Adipose tissue (tissue), 3 donors: ENCODE measurements around the gene NHERF2. TPM values are rescaled to one million over a fixed set of nuclear protein-coding genes. Genes with fewer than 3 reads are reported as not detected.

ENCODE experiments used
- H3K27ac ChIP-seq: one replicate; pipeline ENCODE4 v1.5.1; 2013; ENCODE audit warnings: low read depth, low read length
- WGBS, 3 donors: extraction: QIAGEN DNeasy Blood & Tissue Kit; methylation state at CpG; one replicate each; pipeline ENCODE4 v1.1.7; 2013; 5-methylcytosine and 5-hydroxymethylcytosine counted together
- polyA plus RNA-seq, 3 donors: library from polyadenylated mRNA; stranded (reverse); fragments of 200-250 nt; gene quantifications; one replicate each; pipeline ENCODE4 v1.2.3, GENCODE V29; 2013
- donor health status: healthy with polysubstance abuse.
- donor health status: Bipolar disorder and iron deficiency.
- donor health status: healthy.

Gene NHERF2
- polyA plus RNA-seq, 3 donors: 28.8 to 317 (median 232) TPM

DNA sequence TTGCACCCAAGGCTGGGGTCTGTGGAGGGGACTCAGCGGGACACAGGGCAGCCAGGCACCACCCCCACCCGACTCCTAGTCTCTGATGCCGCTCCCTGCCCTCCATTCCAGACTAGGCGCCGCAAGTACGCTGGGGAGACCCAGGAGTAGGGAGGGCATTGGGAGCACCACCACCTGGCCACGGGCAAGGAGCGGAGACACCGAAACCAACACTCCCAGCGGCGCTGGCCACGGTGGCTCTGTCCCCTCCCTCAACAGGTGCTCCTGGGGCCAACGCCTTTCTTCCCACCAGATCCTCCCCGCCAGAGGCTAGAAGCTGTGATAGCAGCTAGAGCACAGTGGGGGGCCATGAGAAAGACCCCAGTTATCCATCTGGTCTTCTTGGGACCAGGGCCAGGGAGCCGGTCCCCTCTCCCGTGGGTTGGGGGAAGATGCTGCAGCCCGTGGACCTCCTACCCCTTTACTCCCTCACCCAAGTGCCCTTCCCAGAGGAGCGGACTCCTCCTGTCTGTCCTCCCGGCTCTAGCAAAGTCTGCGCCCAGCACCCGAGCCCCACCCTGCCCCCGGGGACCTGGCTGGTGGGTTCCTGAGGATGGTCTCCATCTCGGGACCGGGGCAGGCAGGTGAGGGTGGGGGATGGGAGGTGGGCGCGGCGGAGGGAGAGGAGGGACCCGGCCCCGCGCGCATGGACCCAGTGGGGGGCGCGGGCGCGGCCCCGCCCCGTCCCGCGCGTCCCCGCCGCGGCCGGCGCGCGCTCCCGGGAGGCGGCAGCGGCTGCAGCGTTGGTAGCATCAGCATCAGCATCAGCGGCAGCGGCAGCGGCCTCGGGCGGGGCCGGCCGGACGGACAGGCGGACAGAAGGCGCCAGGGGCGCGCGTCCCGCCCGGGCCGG lies 37.2 kb upstream of the NHERF2 start, which contains the start of gene SYNGR3:
SYNGR3 (plus strand) TSS at position 762 of the 892 bp plus-strand sequence. CDS start 133 bp downstream, outside the sequence.
- no peak within 1 kb of the TSS for H3K27ac ChIP-seq
- WGBS, 3 donors: 7 to 13% (median 8%) methylated on average over 39 to 67 of the region's 67 CpGs

DNA sequence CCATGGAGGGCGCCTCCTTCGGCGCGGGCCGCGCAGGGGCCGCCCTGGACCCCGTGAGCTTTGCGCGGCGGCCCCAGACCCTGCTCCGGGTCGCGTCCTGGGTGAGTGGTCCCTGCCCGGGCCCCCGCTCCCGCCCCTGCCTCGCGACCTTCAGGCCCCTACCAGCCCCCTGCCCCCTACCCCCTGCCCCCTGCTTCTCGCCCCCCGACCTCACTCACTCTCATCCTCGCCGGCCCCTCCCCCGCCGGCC lies 36.7 kb upstream of the NHERF2 start:
- WGBS, 3 donors: 2 to 3% methylated on average over 17 to 23 of the region's 25 CpGs; no CpG with 5 or more reads in 1 of the 3 donors

GRCh38 chr16:1990351-1991134 lies 36.2 kb upstream of the NHERF2 start:
- H3K27ac ChIP-seq: no peak overlapping the region
- WGBS, 3 donors: 1 to 7% (median 2%) methylated on average over 44 to 50 of the region's 50 CpGs

More for the DNA sequence above, 36.7 kb upstream of the NHERF2 start:
- no peak overlapping the region for H3K27ac ChIP-seq

DNA sequence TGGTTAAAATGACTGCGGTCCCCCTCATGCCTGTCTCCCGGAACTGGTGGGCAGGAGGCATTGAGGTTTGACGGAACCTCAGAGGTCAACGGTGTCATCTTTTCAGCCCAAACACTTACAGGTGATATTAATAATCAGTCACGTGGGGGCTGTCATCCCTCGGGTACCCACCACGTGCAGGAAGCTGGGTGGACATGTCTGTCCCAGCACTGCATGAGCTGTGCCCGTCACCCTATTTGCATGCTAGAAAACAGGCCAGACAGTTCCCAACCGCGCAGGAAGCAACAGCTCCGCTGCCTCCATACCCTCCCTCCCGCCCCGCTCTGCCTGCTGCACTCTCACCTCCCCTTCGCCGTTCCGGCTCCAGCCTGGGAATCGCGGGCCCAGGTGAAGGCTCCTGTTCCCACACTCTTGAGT lies 35.6 kb upstream of the NHERF2 start:
- H3K27ac ChIP-seq: no peak overlapping the region
- WGBS, 3 donors: 4 to 16% (median 5%) methylated on average over 15 to 18 of the region's 18 CpGs

- 10 to 15% (median 12%) methylated on average over 22 of the region's 22 CpGs for WGBS, 3 donors
- no peak overlapping the region for H3K27ac ChIP-seq
These were observed 35.1 kb upstream of the NHERF2 start for GRCh38 chr16:1991588-1991947.

DNA sequence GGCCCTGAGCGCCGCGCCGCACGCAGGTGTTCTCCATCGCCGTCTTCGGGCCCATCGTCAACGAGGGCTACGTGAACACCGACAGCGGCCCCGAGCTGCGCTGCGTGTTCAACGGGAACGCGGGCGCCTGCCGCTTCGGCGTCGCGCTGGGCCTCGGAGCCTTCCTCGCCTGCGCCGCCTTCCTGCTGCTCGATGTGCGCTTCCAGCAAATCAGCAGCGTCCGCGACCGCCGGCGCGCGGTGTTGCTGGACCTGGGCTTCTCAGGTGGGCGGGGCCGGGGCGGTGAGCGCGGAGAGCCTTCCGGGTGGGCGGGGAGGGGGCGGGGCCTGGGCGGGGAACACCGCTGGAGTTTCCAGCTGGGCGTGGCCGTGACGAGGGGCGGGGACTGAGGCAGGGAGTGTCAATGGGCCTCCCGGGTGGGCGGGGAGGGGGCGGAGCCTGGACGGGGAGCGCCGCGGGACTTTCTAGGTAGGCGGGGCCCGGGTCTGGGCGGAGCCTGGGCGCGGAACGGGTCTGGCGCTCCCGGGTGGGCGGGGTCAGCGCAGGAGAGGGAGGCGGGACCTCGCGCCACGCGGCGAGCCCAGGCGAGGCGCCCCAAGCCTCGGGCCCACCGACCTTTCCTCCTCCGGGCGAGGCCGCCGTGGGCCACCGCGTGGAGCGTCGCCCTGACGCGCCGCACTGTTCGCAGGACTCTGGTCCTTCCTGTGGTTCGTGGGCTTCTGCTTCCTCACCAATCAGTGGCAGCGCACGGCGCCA lies 34.6 kb upstream of the NHERF2 start:
- H3K27ac ChIP-seq: no peak overlapping the region
- WGBS, 3 donors: 3 to 6% (median 4%) methylated on average over 69 to 96 of the region's 96 CpGs

GRCh38 chr16:1992704-1993317 lies 33.9 kb upstream of the NHERF2 start:
- WGBS, 3 donors: 46 to 51% (median 48%) methylated on average over 40 to 50 of the region's 50 CpGs
- H3K27ac ChIP-seq: no peak overlapping the region

DNA sequence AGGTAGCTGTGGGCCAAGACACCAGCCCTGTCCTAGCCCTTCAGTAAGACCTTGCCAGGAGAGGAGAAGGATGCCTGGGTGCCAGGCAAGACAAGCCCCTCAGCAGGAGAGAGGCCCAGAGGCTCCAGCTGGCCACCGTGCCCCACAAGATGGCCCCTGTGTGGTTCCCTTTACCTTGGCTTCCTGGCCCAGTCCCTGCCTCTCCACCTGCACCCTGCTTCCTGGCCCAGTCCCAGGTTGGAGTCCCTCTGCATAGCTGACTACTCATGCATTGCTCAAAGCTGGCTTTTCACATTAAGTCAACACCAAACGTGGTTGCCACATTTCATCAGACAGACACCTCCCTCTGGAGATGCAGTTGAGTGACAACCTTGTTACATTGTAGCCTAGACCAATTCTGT lies 33.0 kb upstream of the NHERF2 start:
- WGBS, 3 donors: 47 to 60% (median 53%) methylated on average over 2 of the region's 2 CpGs
- H3K27ac ChIP-seq: no peak overlapping the region

DNA sequence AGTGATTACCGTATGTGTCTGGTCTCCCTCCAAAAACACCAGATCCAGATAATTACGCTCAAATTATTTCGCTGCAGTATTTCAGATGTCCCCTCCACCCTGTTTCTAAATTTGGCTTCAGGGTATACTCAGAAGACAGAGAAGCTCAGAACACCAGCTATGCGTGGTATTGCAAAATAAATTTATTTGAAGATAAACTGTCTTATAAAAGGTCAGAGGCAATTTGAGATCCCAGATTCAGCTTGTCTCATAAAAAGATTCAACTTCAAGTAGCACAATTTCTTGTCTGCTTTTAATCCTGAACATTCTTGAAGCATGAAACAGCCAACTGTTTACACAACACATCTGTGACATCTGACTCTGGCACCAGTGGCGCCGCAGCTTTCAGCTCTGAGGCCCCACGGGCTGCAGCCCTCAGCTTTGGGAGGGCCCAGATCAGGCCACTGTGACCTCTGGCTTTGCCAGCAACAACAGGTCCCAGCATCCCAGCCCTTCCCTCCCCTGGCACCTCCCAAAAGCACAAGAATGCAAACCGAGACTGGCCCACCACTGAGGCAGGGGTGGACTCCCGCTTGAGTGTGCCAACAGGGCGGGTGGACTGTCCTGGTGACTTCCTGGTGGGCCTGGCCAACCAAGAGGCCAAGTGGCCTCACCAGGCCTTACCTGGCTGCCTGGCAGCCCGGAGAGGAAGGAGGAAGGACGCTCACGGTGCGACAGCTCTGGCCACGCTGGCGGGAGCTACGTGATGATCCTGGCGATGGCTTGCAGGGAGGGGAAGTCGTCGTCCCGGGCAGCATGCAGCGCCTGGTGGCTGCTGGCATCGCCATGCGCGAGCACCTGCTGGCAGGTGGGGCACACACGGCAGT lies 29.0 kb upstream of the NHERF2 start:
- WGBS, 3 donors: 77 to 88% (median 84%) methylated on average over 26 of the region's 26 CpGs
- no peak overlapping the region for H3K27ac ChIP-seq

GRCh38 chr16:1998360-1998835 lies 28.3 kb upstream of the NHERF2 start:
- no peak overlapping the region for H3K27ac ChIP-seq
- 91 to 95% (median 93%) methylated on average over 26 to 27 of the region's 27 CpGs for WGBS, 3 donors

- WGBS, 3 donors: 91 to 95% (median 91%) methylated on average over 24 to 39 of the region's 39 CpGs
- no peak overlapping the region for H3K27ac ChIP-seq
These were observed 27.6 kb upstream of the NHERF2 start for GRCh38 chr16:1998852-1999801.

DNA sequence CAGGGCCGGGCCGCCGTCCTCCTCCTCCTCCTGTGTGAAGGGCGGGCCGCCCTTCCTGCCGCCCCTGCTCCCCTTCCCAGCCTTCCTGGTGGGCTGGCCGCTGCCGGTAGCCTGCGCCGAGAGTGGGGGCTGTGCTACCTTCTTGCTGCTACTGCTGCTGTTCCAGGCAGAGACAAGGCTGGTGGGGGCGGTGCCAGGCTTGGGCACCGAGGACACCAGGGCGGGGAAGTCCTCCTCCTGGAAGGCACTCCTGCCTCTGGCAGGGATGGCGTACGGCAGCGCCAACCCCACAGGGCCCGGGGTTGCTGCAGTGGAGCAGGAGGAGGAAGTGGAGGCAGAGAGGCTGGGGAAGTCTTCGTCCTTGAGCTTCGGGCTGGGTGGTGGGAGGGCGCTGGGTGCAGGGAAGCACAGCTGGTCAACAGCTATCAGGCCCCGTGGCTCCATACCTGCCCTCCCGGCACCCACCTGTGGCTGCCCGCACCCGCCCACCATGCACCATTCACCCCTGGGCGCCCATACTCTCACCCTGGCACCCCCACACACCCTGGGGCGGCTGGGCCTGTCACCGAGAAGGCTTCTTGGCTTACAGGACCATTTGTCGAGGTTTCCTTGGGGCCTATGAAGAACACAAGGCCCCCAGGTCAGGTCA lies 26.7 kb upstream of the NHERF2 start:
- no peak overlapping the region for H3K27ac ChIP-seq
- 78 to 85% (median 84%) methylated on average over 24 to 28 of the region's 28 CpGs for WGBS, 3 donors

- 94 to 96% (median 96%) methylated on average over 19 of the region's 19 CpGs for WGBS, 3 donors
- no peak overlapping the region for H3K27ac ChIP-seq
These were observed 25.7 kb upstream of the NHERF2 start for GRCh38 chr16:2001035-2001434.

DNA sequence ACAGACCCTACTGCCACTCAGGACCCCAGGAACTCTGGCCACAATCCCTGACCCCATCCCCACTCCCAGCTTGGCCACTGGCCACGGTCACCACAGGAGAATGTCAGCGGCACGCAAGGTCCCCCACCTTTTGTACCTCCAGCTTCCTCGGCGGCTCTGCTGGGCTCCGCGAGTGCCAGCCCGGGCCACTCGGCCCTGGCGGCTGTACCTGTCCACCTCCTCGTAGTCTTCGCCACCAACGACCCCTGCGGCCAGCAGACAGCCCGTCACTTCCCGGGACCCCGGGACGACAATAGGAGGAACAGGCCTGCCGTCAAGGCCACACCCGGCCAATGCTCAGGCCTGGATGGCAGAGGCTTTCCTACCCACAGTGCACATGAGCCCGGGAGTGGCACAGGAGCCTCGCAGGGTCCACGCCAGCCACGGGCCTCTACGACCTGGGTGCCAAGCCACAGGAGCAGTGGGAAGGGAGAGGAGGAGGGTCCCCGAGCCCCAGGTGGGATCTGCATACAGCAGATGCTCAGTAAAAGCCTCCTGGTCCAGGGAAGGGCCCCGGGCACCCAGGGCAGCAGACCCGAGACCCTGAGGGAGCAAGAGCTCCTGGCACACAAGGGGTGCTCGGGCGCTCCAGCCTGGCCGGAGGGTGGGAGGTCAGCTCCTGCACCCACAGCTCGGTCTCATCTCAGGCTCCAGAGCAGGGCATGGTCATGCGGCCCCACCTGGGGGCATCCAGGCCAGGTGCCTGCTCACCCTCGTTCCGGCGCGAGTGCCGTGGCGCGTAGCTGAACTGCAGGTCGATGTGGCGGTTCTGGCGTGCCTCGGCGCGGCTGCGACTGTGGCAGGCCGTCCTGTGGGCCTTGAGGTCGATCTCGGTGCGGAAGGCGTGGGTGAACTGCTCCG lies 25.0 kb upstream of the NHERF2 start:
- 94 to 96% (median 95%) methylated on average over 53 of the region's 53 CpGs for WGBS, 3 donors

More for the DNA sequence above, 25.0 kb upstream of the NHERF2 start:
- H3K27ac ChIP-seq: no peak overlapping the region
